ENCODE data around the gene AHNAK2. TPM values are rescaled to one million over a fixed set of nuclear protein-coding genes. Genes with fewer than 3 reads are reported as not detected.

Gene AHNAK2
- total and polyA plus RNA-seq, 2 donors from 2014 or later = 1.1 to 72.0 TPM

- Histone ChIP-seq H3K27ac (ENCODE audit: low read depth in 2 of 2, low read length in 2 of 2) (no peak overlapping the region), H3K4me3 (ENCODE audit: low read length in 3 of 3) (no peak overlapping the region), H3K9ac (ENCODE audit: low read length in 3 of 3) (no peak overlapping the region), H3K9me3 (ENCODE audit: control insufficient read depth in 2 of 3, insufficient read depth in 1 of 3, low read length in 3 of 3) (no peaks in the 10 kb centered on the region), H3K4me1 (ENCODE audit: control insufficient read depth in 2 of 3, insufficient read depth in 2 of 3, low read depth in 1 of 3, low read length in 3 of 3) (peaks cover 0 to 15% (median 0%) of the 10 kb centered on the region in 3 donors), H3K36me3 (ENCODE audit: control insufficient read depth in 2 of 3, insufficient read depth in 3 of 3, low read length in 3 of 3) (no peaks in the 10 kb centered on the region), H3K27me3 (ENCODE audit: control insufficient read depth, insufficient read depth, low read length) (no peaks in the 10 kb centered on the region)
- FAIRE-seq (no peak), DNase-seq (no peak)
- TF ChIP-seq CTCF (IDR thresholded peaks at IDR 0.05; ENCODE audit: borderline replicate concordance, extremely low read depth, insufficient read depth) = no peak
- intact Hi-C loops (cut with DNase I) = no loop called here
These were observed 37.7 kb upstream of the AHNAK2 start for GRCh38 chr14:105015905-105016304.

GRCh38 chr14:105015242-105015641, 37.1 kb upstream of the AHNAK2 start:
- intact Hi-C loops (cut with DNase I) = no loop called here
- Histone ChIP-seq H3K9me3 (ENCODE audit: control insufficient read depth in 2 of 3, insufficient read depth in 1 of 3, low read length in 3 of 3) (no peaks in the 10 kb centered on the region), H3K36me3 (ENCODE audit: control insufficient read depth in 2 of 3, insufficient read depth in 3 of 3, low read length in 3 of 3) (no peaks in the 10 kb centered on the region), H3K27me3 (ENCODE audit: control insufficient read depth, insufficient read depth, low read length) (no peaks in the 10 kb centered on the region), H3K4me3 (ENCODE audit: low read length in 3 of 3) (no peak overlapping the region), H3K27ac (ENCODE audit: low read depth in 2 of 2, low read length in 2 of 2) (no peak overlapping the region), H3K9ac (ENCODE audit: low read length in 3 of 3) (no peak overlapping the region), H3K4me1 (ENCODE audit: control insufficient read depth in 2 of 3, insufficient read depth in 2 of 3, low read depth in 1 of 3, low read length in 3 of 3) (peaks cover 0 to 14% (median 0%) of the 10 kb centered on the region in 3 donors)
- DNase-seq (no peak), FAIRE-seq (no peak)
- no peak for TF ChIP-seq CTCF (IDR thresholded peaks at IDR 0.05; ENCODE audit: borderline replicate concordance, extremely low read depth, insufficient read depth)

- intact Hi-C loops (cut with DNase I) = no loop called here
- Histone ChIP-seq H3K36me3 (ENCODE audit: control insufficient read depth in 2 of 3, insufficient read depth in 3 of 3, low read length in 3 of 3) (no peaks in the 10 kb centered on the region), H3K4me1 (ENCODE audit: control insufficient read depth in 2 of 3, insufficient read depth in 2 of 3, low read depth in 1 of 3, low read length in 3 of 3) (peaks cover 0 to 8% (median 0%) of the 10 kb centered on the region in 3 donors), H3K9me3 (ENCODE audit: control insufficient read depth in 2 of 3, insufficient read depth in 1 of 3, low read length in 3 of 3) (no peaks in the 10 kb centered on the region), H3K27ac (ENCODE audit: low read depth in 2 of 2, low read length in 2 of 2) (no peak overlapping the region), H3K4me3 (ENCODE audit: low read length in 3 of 3) (no peak overlapping the region), H3K9ac (ENCODE audit: low read length in 3 of 3) (no peak overlapping the region), H3K27me3 (ENCODE audit: control insufficient read depth, insufficient read depth, low read length) (no peaks in the 10 kb centered on the region)
- DNase-seq (no peak), FAIRE-seq (no peak)
- TF ChIP-seq CTCF (IDR thresholded peaks at IDR 0.05; ENCODE audit: borderline replicate concordance, extremely low read depth, insufficient read depth) = no peak
These were observed 36.5 kb upstream of the AHNAK2 start for GRCh38 chr14:105014631-105015030.

- no peaks in the 10 kb centered on the region for H3K36me3 ChIP-seq (ENCODE audit: control insufficient read depth in 2 of 3, insufficient read depth in 3 of 3, low read length in 3 of 3)
- no peak for TF ChIP-seq CTCF (IDR thresholded peaks at IDR 0.05; ENCODE audit: borderline replicate concordance, extremely low read depth, insufficient read depth)
- no peaks in the 10 kb centered on the region for H3K9me3 ChIP-seq (ENCODE audit: control insufficient read depth in 2 of 3, insufficient read depth in 1 of 3, low read length in 3 of 3)
- no peak overlapping the region for H3K4me3 ChIP-seq (ENCODE audit: low read length in 3 of 3)
- intact Hi-C loops (cut with DNase I) = no loop called here
- H3K27me3 ChIP-seq (ENCODE audit: control insufficient read depth, insufficient read depth, low read length) = no peaks in the 10 kb centered on the region
- DNase-seq (no peak), FAIRE-seq (no peak)
- no peak overlapping the region for H3K27ac ChIP-seq (ENCODE audit: low read depth in 2 of 2, low read length in 2 of 2)
- H3K4me1 ChIP-seq (ENCODE audit: control insufficient read depth in 2 of 3, insufficient read depth in 2 of 3, low read depth in 1 of 3, low read length in 3 of 3) = peaks cover 0 to 4% (median 0%) of the 10 kb centered on the region in 3 donors
- no peak overlapping the region for H3K9ac ChIP-seq (ENCODE audit: low read length in 3 of 3)
These were observed 35.9 kb upstream of the AHNAK2 start for GRCh38 chr14:105014032-105014431.
